A549 (cell line): Measurements from ENCODE around the gene CSNK1A1L. TPM values are rescaled to one million over a fixed set of nuclear protein-coding genes. Genes with fewer than 3 reads are reported as not detected.

Experiments used
- ATAC-seq, 2 experiments: fragments of 200-7000 bp in 1 of 2; fragments of >200 bp in 1 of 2; cut with Nextera tagmentation in 1 of 2; cut with Tn5 transposase in 1 of 2; 3 replicates each; pipeline versions ENCODE4 v1.8.0 to v1.9.1; 2018 to 2020; ENCODE audit warnings: mild to moderate bottlenecking in 1 of 2, moderate library complexity in 1 of 2
- CTCF ChIA-PET: fragments of 300-600 bp; sonication (Branson Sonifier 250); formaldehyde crosslinking; extraction: SDS; loops from one replicate; lab custom pipeline; 2021; ENCODE audit warnings: antibody characterized with exemption, inconsistent platforms; lab: Yijun Ruan, JAX
- POLR2A ChIA-PET: fragments of 350-600 bp; formaldehyde crosslinking; extraction: SDS; loops from one replicate; lab custom pipeline; 2021; ENCODE audit warnings: antibody characterized with exemption, inconsistent platforms; lab: Yijun Ruan, JAX
- DNase-seq, 2 experiments: peaks; one replicate each; pipeline versions ENCODE4 v3.0.0 to v3.0.0-alpha.2; 2011 to 2016; ENCODE audit warnings: low read depth in 1 of 2, low spot score in 1 of 2
- FAIRE-seq: peaks from 2 replicates; lab custom pipeline; 2011; peaks lifted over from hg19 to GRCh38; lab: Jason Lieb, UNC
- H3K27ac ChIP-seq, 2 experiments: fragments of >200 bp; sonication (Bioruptor Twin); formaldehyde crosslinking; 3 replicates each; pipeline ENCODE4 v1.5.1; 2016 to 2017
- H3K4me1 ChIP-seq: fragments of >200 bp; sonication (Bioruptor Twin); formaldehyde crosslinking; 3 replicates; pipeline ENCODE4 v1.6.1; 2016
- H3K4me2 ChIP-seq: fragments of >200 bp; sonication (Bioruptor Twin); formaldehyde crosslinking; 3 replicates; pipeline ENCODE4 v1.6.1; 2016
- H3K4me3 ChIP-seq: fragments of >200 bp; sonication (Bioruptor Twin); formaldehyde crosslinking; 3 replicates; pipeline ENCODE4 v1.5.1; 2016
- H3K9me3 ChIP-seq: fragments of >200 bp; sonication (Bioruptor Twin); formaldehyde crosslinking; 3 replicates; pipeline ENCODE4 v1.6.1; 2016
- CBX8 ChIP-seq: fragments of 200-600 bp; sonication (generic); IDR thresholded peaks from 2 replicates; pipeline ENCODE4 v1.6.1; 2016
- CEBPB ChIP-seq, 2 experiments: fragments of >200 bp in 1 of 2; sonication (Bioruptor Twin) in 1 of 2; formaldehyde crosslinking in 1 of 2; IDR thresholded peaks; 2 replicates each; pipeline ENCODE4 v1.6.1; 2012 to 2016
- EHF ChIP-seq: fragments of 250-450 bp; sonication (Bioruptor Pico); IDR thresholded peaks from 2 replicates; pipeline ENCODE4 v1.5.0; 2020; ENCODE audit warnings: mild to moderate bottlenecking
- EHMT2 ChIP-seq: fragments of 200-600 bp; sonication (generic); IDR thresholded peaks from 2 replicates; pipeline ENCODE4 v1.6.1; 2016; ENCODE audit warnings: antibody characterized with exemption, low read depth, mild to moderate bottlenecking, moderate library complexity
- EP300 ChIP-seq, 2 experiments: fragments of >200 bp; sonication (Bioruptor Twin); formaldehyde crosslinking; IDR thresholded peaks; 2 replicates in 1 of 2; 3 replicates in 1 of 2; pipeline ENCODE4 v1.6.1; 2016 to 2017
- FOSL2 ChIP-seq, 2 experiments: fragments of 450-650 bp in 1 of 2; fragments of >200 bp in 1 of 2; sonication (Bioruptor Twin) in 1 of 2; formaldehyde crosslinking; IDR thresholded peaks; 2 replicates each; pipeline versions ENCODE4 v1.5.0 to v1.6.1; 2016 to 2020; ENCODE audit warnings: mild to moderate bottlenecking in 1 of 2, moderate library complexity in 1 of 2
- FOXS1 ChIP-seq: fragments of 250-450 bp; sonication (Bioruptor Pico); IDR thresholded peaks from 2 replicates; pipeline ENCODE4 v1.5.0; 2020; ENCODE audit warnings: mild to moderate bottlenecking, moderate library complexity
- HDAC2 ChIP-seq: fragments of 200-600 bp; sonication (generic); IDR thresholded peaks from 2 replicates; pipeline ENCODE4 v1.6.1; 2016
- HOXB13 ChIP-seq: fragments of 250-450 bp; sonication (Bioruptor Pico); IDR thresholded peaks from 2 replicates; pipeline ENCODE4 v1.5.0; 2020; ENCODE audit warnings: low read depth, mild to moderate bottlenecking, moderate library complexity
- JUNB ChIP-seq: fragments of >200 bp; sonication (Bioruptor Twin); formaldehyde crosslinking; IDR thresholded peaks from 2 replicates; pipeline ENCODE4 v1.6.1; 2016
- MYC ChIP-seq: IDR thresholded peaks from 2 replicates; pipeline ENCODE4 v1.6.1; 2012; ENCODE audit warnings: mild to moderate bottlenecking, inconsistent platforms, low read length, improper control_type of control experiment, borderline replicate concordance
- NFE2L2 ChIP-seq: fragments of 150-350 bp; conservative IDR thresholded peaks from 2 replicates; pipeline ENCODE4 v1.6.1; 2014; ENCODE audit warnings: low read length
- NR3C1 ChIP-seq: fragments of >200 bp; sonication (Bioruptor Twin); formaldehyde crosslinking; IDR thresholded peaks from 3 replicates; pipeline ENCODE4 v1.6.1; 2017
- POLR2A ChIP-seq: IDR thresholded peaks from 2 replicates; pipeline ENCODE4 v1.6.1; 2012; ENCODE audit warnings: mild to moderate bottlenecking, low read length
- RAD21 ChIP-seq, 2 experiments: fragments of >200 bp in 1 of 2; sonication (Bioruptor Twin) in 1 of 2; formaldehyde crosslinking in 1 of 2; IDR thresholded peaks in 1 of 2; conservative IDR thresholded peaks in 1 of 2; 2 replicates in 1 of 2; 3 replicates in 1 of 2; pipeline ENCODE4 v1.6.1; 2012 to 2018; ENCODE audit warnings: inconsistent platforms in 1 of 2
- REST ChIP-seq: fragments of 200-600 bp; sonication (generic); IDR thresholded peaks from 2 replicates; pipeline ENCODE4 v1.6.1; 2016; ENCODE audit warnings: antibody characterized with exemption, mild to moderate bottlenecking, moderate library complexity
- ZNF302 ChIP-seq: fragments of 250-450 bp; sonication (Bioruptor Pico); IDR thresholded peaks from 2 replicates; pipeline ENCODE4 v1.9.0; 2021; ENCODE audit warnings: inconsistent platforms, mild to moderate bottlenecking, moderate library complexity
- WGBS: methylation state at CpG from one replicate; pipeline ENCODE4 v1.1.6; 2017; ENCODE audit errors: missing lambda C conversion rate; 5-methylcytosine and 5-hydroxymethylcytosine counted together
- polyA plus RNA-seq, 4 experiments: library from polyadenylated mRNA; depleted of rRNA in 3 of 4; stranded (reverse); fragments of >200 nt; fragmentation: RNase III in 1 of 4; extraction: RNeasy Plus Mini Kit Qiagen cat#74134 plus additional on column Dnase treatment in 1 of 4; gene quantifications; 2 replicates in 3 of 4; 3 replicates in 1 of 4; pipeline ENCODE4 v1.2.3, GENCODE V29; 2011 to 2017
- TF ChIP-seq, protein P1 (sequence below): fragments of 250-450 bp; sonication (Bioruptor Pico); IDR thresholded peaks from 2 replicates; pipeline ENCODE4 v1.5.0; 2020; ENCODE audit warnings: low read depth, mild to moderate bottlenecking, moderate library complexity
- TF ChIP-seq, protein P2 (sequence below): fragments of >200 bp; sonication (Bioruptor Twin); formaldehyde crosslinking; IDR thresholded peaks from 2 replicates; pipeline ENCODE4 v1.6.1; 2016
- TF ChIP-seq, protein P3 (sequence below): fragments of >200 bp; sonication (Bioruptor Twin); formaldehyde crosslinking; IDR thresholded peaks from 3 replicates; pipeline ENCODE4 v1.5.1; 2016
- TF ChIP-seq, protein P4 (sequence below): fragments of 450-650 bp; IDR thresholded peaks from 2 replicates; pipeline ENCODE4 v1.6.1; 2014; ENCODE audit warnings: antibody characterized with exemption

CSNK1A1L gene
- polyA plus RNA-seq, 2 of the 4 experiments (the other 2 are of a cell fraction), result not detected

GRCh38 chr13:37091835-37092234, 13.6 kb downstream of the CSNK1A1L start:
- Histone ChIP-seq H3K27ac (no peak overlapping the region), H3K4me2 (no peak overlapping the region), H3K4me3 (no peak overlapping the region), H3K9me3 (no peaks in the 10 kb centered on the region), H3K4me1 (no peaks in the 10 kb centered on the region)
- WGBS, result 22% methylated on average over 1 of the region's 1 CpG
- FAIRE-seq, result no peak
- no peak for ATAC-seq
- ChIA-PET CTCF (no interaction called here), POLR2A (no interaction called here)
- TF ChIP-seq EHMT2, result no peak
- no peak for TF ChIP-seq REST
- TF ChIP-seq, protein P1, sequence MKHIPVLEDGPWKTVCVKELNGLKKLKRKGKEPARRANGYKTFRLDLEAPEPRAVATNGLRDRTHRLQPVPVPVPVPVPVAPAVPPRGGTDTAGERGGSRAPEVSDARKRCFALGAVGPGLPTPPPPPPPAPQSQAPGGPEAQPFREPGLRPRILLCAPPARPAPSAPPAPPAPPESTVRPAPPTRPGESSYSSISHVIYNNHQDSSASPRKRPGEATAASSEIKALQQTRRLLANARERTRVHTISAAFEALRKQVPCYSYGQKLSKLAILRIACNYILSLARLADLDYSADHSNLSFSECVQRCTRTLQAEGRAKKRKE, result no peak
- TF ChIP-seq, protein P2, sequence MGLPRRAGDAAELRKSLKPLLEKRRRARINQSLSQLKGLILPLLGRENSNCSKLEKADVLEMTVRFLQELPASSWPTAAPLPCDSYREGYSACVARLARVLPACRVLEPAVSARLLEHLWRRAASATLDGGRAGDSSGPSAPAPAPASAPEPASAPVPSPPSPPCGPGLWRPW, result no peak
- TF ChIP-seq CBX8, result no peak
- no peak for DNase-seq

DNA sequence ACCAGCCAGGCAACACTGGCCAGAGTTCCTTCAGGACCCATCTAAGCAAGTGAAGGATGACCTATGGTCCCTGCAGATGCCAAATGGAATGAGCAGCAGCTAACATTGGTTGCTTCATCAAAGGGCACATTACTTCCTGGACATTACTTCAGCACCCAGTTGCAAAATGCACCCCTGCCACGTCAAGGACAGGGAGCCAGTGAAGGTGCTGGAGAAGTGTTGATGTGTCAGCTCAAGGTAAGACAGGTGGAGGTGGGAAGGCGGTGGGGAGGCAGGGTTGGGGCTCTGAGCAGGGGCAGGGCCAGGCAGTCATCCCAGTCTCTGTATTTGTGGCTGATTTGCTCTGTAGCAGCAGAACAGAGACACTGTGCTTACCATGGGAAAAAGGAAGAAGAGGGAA, 14.6 kb downstream of the CSNK1A1L start:
- FAIRE-seq, result no peak
- TF ChIP-seq HDAC2, result no peak
- no peak for TF ChIP-seq EHF (CRISPR knock-in tag)
- TF ChIP-seq RAD21 (conservative IDR thresholded peaks at IDR 0.05 in 1 of 2, IDR thresholded peaks at IDR 0.05 in 1 of 2), result no peak
- TF ChIP-seq MYC, result no peak
- no peak for TF ChIP-seq HOXB13 (CRISPR knock-in tag)
- no peak for TF ChIP-seq FOSL2 (IDR thresholded peaks at IDR 0.05)
- TF ChIP-seq FOSL2 (CRISPR knock-in tag; IDR thresholded peaks at IDR 0.05), result no peak
- TF ChIP-seq, protein P3, sequence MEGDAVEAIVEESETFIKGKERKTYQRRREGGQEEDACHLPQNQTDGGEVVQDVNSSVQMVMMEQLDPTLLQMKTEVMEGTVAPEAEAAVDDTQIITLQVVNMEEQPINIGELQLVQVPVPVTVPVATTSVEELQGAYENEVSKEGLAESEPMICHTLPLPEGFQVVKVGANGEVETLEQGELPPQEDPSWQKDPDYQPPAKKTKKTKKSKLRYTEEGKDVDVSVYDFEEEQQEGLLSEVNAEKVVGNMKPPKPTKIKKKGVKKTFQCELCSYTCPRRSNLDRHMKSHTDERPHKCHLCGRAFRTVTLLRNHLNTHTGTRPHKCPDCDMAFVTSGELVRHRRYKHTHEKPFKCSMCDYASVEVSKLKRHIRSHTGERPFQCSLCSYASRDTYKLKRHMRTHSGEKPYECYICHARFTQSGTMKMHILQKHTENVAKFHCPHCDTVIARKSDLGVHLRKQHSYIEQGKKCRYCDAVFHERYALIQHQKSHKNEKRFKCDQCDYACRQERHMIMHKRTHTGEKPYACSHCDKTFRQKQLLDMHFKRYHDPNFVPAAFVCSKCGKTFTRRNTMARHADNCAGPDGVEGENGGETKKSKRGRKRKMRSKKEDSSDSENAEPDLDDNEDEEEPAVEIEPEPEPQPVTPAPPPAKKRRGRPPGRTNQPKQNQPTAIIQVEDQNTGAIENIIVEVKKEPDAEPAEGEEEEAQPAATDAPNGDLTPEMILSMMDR, result no peak
- no peak for TF ChIP-seq EP300 (IDR thresholded peaks at IDR 0.05)
- TF ChIP-seq CEBPB (IDR thresholded peaks at IDR 0.05), result no peak
- no peak for TF ChIP-seq JUNB
- TF ChIP-seq CBX8, result no peak
- TF ChIP-seq FOXS1 (CRISPR knock-in tag), result no peak
- TF ChIP-seq POLR2A, result no peak
- H3K27ac ChIP-seq, result no peak overlapping the region
- WGBS, result 13% methylated on average over 2 of the region's 2 CpGs
- ChIA-PET POLR2A (no interaction called here), CTCF (no interaction called here)
- H3K4me1 ChIP-seq, result no peaks in the 10 kb centered on the region
- ATAC-seq, result no peak
- H3K9me3 ChIP-seq, result no peaks in the 10 kb centered on the region
- H3K4me3 ChIP-seq, result no peak overlapping the region
- no peak overlapping the region for H3K4me2 ChIP-seq
- no peak for DNase-seq

DNA sequence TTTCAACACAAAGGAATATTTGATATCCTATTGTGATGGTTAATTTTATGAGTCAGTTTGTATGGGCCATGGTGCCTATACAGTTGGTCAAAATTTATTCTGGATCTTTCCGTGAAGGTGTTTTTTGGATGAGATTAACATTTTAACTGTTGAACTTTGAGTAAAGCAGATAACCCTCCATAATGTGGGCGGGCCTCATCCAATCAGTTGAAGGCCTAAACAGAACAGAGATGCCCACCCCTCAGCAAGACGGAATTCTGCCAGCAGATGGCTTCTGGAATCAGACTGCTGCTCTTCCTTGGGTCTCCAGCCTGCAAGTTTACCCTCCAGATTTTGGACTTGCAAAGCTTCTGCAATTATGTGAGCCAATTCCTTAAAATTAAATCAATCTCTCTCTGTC, 16.0 kb downstream of the CSNK1A1L start:
- 27% methylated on average over 3 of the region's 3 CpGs for WGBS
- POLR2A ChIA-PET, result no interaction called here
- Histone ChIP-seq H3K9me3 (no peaks in the 10 kb centered on the region), H3K4me3 (no peak overlapping the region), H3K4me1 (no peaks in the 10 kb centered on the region), H3K27ac (no peak overlapping the region), H3K4me2 (no peak overlapping the region)
- CTCF ChIA-PET, result no interaction called here
- ATAC-seq, result no peak
- no peak for DNase-seq
- TF ChIP-seq, protein P4, sequence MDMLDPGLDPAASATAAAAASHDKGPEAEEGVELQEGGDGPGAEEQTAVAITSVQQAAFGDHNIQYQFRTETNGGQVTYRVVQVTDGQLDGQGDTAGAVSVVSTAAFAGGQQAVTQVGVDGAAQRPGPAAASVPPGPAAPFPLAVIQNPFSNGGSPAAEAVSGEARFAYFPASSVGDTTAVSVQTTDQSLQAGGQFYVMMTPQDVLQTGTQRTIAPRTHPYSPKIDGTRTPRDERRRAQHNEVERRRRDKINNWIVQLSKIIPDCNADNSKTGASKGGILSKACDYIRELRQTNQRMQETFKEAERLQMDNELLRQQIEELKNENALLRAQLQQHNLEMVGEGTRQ, result no peak
- no peak for TF ChIP-seq NFE2L2
- TF ChIP-seq NR3C1, result no peak
- no peak for TF ChIP-seq CBX8
- no peak for TF ChIP-seq EHMT2
- TF ChIP-seq ZNF302, result no peak
- no peak for TF ChIP-seq HDAC2
- no peak for FAIRE-seq
